H1 (cell line): ENCODE data around the gene TGFA. TPM values are rescaled to one million over a fixed set of nuclear protein-coding genes. Genes with fewer than 3 reads are reported as not detected.

ENCODE experiments used
- CTCF ChIA-PET: fragments of 300-600 bp; sonication (Branson Sonifier 250); formaldehyde crosslinking; loops from one replicate; lab custom pipeline; 2021; ENCODE audit not compliant: partially characterized antibody; lab: Charles Lee
- POLR2A ChIA-PET: fragments of 300-600 bp; sonication (Branson Sonifier 250); formaldehyde crosslinking; loops from one replicate; lab custom pipeline; 2021; ENCODE audit warnings: inconsistent platforms; ENCODE audit not compliant: partially characterized antibody; lab: Charles Lee
- DNase-seq, 2 experiments: peaks; one replicate each; pipeline versions ENCODE4 v3.0.0 to v3.0.0-alpha.2; 2010 to 2022; ENCODE audit warnings: low spot score in 2 of 2, low read depth in 1 of 2, mixed read lengths in 1 of 2
- FAIRE-seq: peaks from 2 replicates; lab custom pipeline; 2011; peaks lifted over from hg19 to GRCh38; lab: Jason Lieb, UNC
- H2AFZ ChIP-seq: 2 replicates; pipeline ENCODE4 v1.8.1; 2012; ENCODE audit warnings: low read length, inconsistent platforms
- H2AK5ac ChIP-seq: 2 replicates; pipeline ENCODE4 v1.6.1; 2013; ENCODE audit warnings: low read depth, low read length
- H2BK120ac ChIP-seq: replicated peaks from 2 replicates; pipeline ENCODE3; 2013; ENCODE audit warnings: low read depth, low read length, inconsistent platforms
- H2BK12ac ChIP-seq: 2 replicates; pipeline ENCODE4 v1.6.1; 2013; ENCODE audit warnings: low read depth, low read length
- H2BK15ac ChIP-seq: 2 replicates; pipeline ENCODE4 v1.6.1; 2013; ENCODE audit warnings: low read length
- H2BK20ac ChIP-seq: 2 replicates; pipeline ENCODE4 v1.6.1; 2013; ENCODE audit warnings: low read length
- H2BK5ac ChIP-seq: 2 replicates; pipeline ENCODE4 v1.6.1; 2013; ENCODE audit warnings: low read depth, low read length
- H3K14ac ChIP-seq: 2 replicates; pipeline ENCODE4 v1.6.1; 2013; ENCODE audit warnings: inconsistent platforms; ENCODE audit not compliant: insufficient read length
- H3K18ac ChIP-seq: 2 replicates; pipeline ENCODE4 v1.6.1; 2013; ENCODE audit warnings: low read length; ENCODE audit errors: extremely low read depth
- H3K23ac ChIP-seq: 2 replicates; pipeline ENCODE4 v1.6.1; 2013; ENCODE audit warnings: inconsistent platforms; ENCODE audit not compliant: insufficient read length
- H3K23me2 ChIP-seq: 2 replicates; pipeline ENCODE4 v1.6.1; 2013; ENCODE audit warnings: low read depth, low read length
- H3K27ac ChIP-seq: 2 replicates; pipeline ENCODE4 v1.6.1; 2011; ENCODE audit warnings: low read depth, low read length, inconsistent platforms
- H3K27me3 ChIP-seq, 4 experiments: replicated peaks in 1 of 4; 1 replicate in 1 of 4; 2 replicates in 3 of 4; pipeline versions ENCODE4 v1.6.1 to v1.8.1; 2011 to 2013; ENCODE audit warnings: low read length in 3 of 4, mild to moderate bottlenecking in 3 of 4, inconsistent platforms in 2 of 4, mixed read lengths in 2 of 4, moderate library complexity in 1 of 4; ENCODE audit not compliant: control insufficient read depth in 3 of 4, insufficient read depth in 3 of 4; ENCODE audit errors: extremely low read depth in 1 of 4
- H3K36me3 ChIP-seq, 4 experiments: 2 replicates each; pipeline versions ENCODE4 v1.6.1 to v1.8.1; 2011 to 2013; ENCODE audit warnings: mild to moderate bottlenecking in 4 of 4, low read length in 3 of 4, moderate library complexity in 2 of 4, control low read depth in 1 of 4, inconsistent platforms in 1 of 4; ENCODE audit not compliant: insufficient read depth in 4 of 4, control insufficient read depth in 2 of 4
- H3K4ac ChIP-seq: replicated peaks from 2 replicates; pipeline ENCODE3; 2013; ENCODE audit warnings: low read length, low read depth, mixed read lengths, inconsistent platforms; ENCODE audit not compliant: insufficient read length
- H3K4me1 ChIP-seq, 4 experiments: replicated peaks in 1 of 4; 1 replicate in 1 of 4; 2 replicates in 3 of 4; pipeline versions ENCODE4 v1.6.1 to v1.8.1; 2011 to 2013; ENCODE audit warnings: low read length in 3 of 4, inconsistent platforms in 2 of 4, mixed read lengths in 1 of 4; ENCODE audit not compliant: insufficient read depth in 4 of 4, control insufficient read depth in 3 of 4
- H3K4me2 ChIP-seq, 2 experiments: 2 replicates each; pipeline versions ENCODE4 v1.6.1 to v1.8.1; 2011 to 2013; ENCODE audit warnings: low read depth in 2 of 2, low read length in 2 of 2, control low read depth in 1 of 2, inconsistent platforms in 1 of 2, mild to moderate bottlenecking in 1 of 2; ENCODE audit not compliant: insufficient read depth in 1 of 2
- H3K4me3 ChIP-seq, 4 experiments: fragments of 200-600, 300-600 bp in 1 of 4; sonication (generic), shearing (Covaris generic), sonication (Bioruptor Twin) in 1 of 4; 2 replicates each; pipeline versions ENCODE4 v1.5.1 to v1.8.1; 2011 to 2016; ENCODE audit warnings: low read length in 4 of 4, low read depth in 3 of 4, control low read depth in 2 of 4, inconsistent platforms in 2 of 4, mild to moderate bottlenecking in 2 of 4, mixed read lengths in 1 of 4, moderate library complexity in 1 of 4; ENCODE audit not compliant: insufficient read depth in 2 of 4; ENCODE audit errors: extremely low read depth in 1 of 4
- H3K56ac ChIP-seq: replicated peaks from 2 replicates; pipeline ENCODE3; 2013; ENCODE audit warnings: low read depth, mild to moderate bottlenecking, mixed read lengths, low read length, inconsistent platforms; ENCODE audit not compliant: insufficient read length
- H3K79me1 ChIP-seq: 2 replicates; pipeline ENCODE4 v1.6.1; 2013; ENCODE audit warnings: low read depth, low read length, control low read depth
- H3K79me2 ChIP-seq, 2 experiments: 2 replicates each; pipeline versions ENCODE4 v1.6.1 to v1.8.1; 2012 to 2013; ENCODE audit warnings: low read length in 2 of 2, mild to moderate bottlenecking in 2 of 2, inconsistent platforms in 1 of 2; ENCODE audit not compliant: insufficient read depth in 2 of 2, control insufficient read depth in 1 of 2
- H3K9ac ChIP-seq, 4 experiments: replicated peaks in 1 of 4; 1 replicate in 1 of 4; 2 replicates in 3 of 4; pipeline versions ENCODE4 v1.6.1 to v1.8.1; 2011 to 2013; ENCODE audit warnings: low read depth in 3 of 4, low read length in 3 of 4, control low read depth in 2 of 4, mild to moderate bottlenecking in 2 of 4, moderate library complexity in 2 of 4, inconsistent platforms in 1 of 4; ENCODE audit errors: extremely low read depth in 1 of 4
- H3K9me3 ChIP-seq, 2 experiments: 2 replicates each; pipeline versions ENCODE4 v1.6.1 to v1.8.1; 2012 to 2013; ENCODE audit warnings: mild to moderate bottlenecking in 2 of 2, moderate library complexity in 2 of 2, control low read depth in 1 of 2, inconsistent platforms in 1 of 2, low read depth in 1 of 2, low read length in 1 of 2, mixed read lengths in 1 of 2; ENCODE audit not compliant: insufficient read depth in 2 of 2
- H4K20me1 ChIP-seq, 2 experiments: replicated peaks in 1 of 2; 2 replicates each; pipeline versions ENCODE3 to v1.8.1; 2011 to 2013; ENCODE audit warnings: inconsistent platforms in 2 of 2, low read length in 2 of 2, mild to moderate bottlenecking in 1 of 2; ENCODE audit not compliant: insufficient read depth in 2 of 2, control insufficient read depth in 1 of 2
- H4K5ac ChIP-seq: 2 replicates; pipeline ENCODE4 v1.6.1; 2013; ENCODE audit warnings: low read length, low read depth, mixed read lengths, inconsistent platforms; ENCODE audit not compliant: insufficient read length
- H4K8ac ChIP-seq: 2 replicates; pipeline ENCODE4 v1.8.0; 2013; ENCODE audit warnings: mild to moderate bottlenecking, moderate library complexity, low read length, inconsistent platforms; ENCODE audit not compliant: insufficient read depth; ENCODE audit errors: extremely low read depth
- H4K91ac ChIP-seq: replicated peaks from 2 replicates; pipeline ENCODE3; 2013; ENCODE audit warnings: low read length, mixed read lengths, inconsistent platforms; ENCODE audit not compliant: insufficient read length
- BCL11A ChIP-seq, 2 experiments: IDR thresholded peaks; one replicate each; pipeline ENCODE4 v1.6.1; 2011; ENCODE audit warnings: low read depth in 2 of 2, low read length in 2 of 2, mild to moderate bottlenecking in 2 of 2
- CBX8 ChIP-seq: fragments of 300-800, 300-1000 bp; sonication (generic); IDR thresholded peaks from 2 replicates; pipeline ENCODE4 v1.7.1; 2016; ENCODE audit warnings: low read depth, low read length, borderline replicate concordance
- CHD1 ChIP-seq: IDR thresholded peaks from 2 replicates; pipeline ENCODE4 v1.6.1; 2012; ENCODE audit warnings: low read depth, low read length, improper control_type of control experiment
- CTCF ChIP-seq, 3 experiments: IDR thresholded peaks; 1 replicate in 2 of 3; 2 replicates in 1 of 3; pipeline versions ENCODE4 v1.5.1 to v1.6.1; 2011; ENCODE audit warnings: low read length in 3 of 3, mild to moderate bottlenecking in 3 of 3, inconsistent platforms in 2 of 3, low read depth in 1 of 3, moderate library complexity in 1 of 3; ENCODE audit not compliant: insufficient read depth in 1 of 3; ENCODE audit errors: control extremely low read depth in 1 of 3
- FOSL1 ChIP-seq: IDR thresholded peaks from 2 replicates; pipeline ENCODE4 v1.6.1; 2011; ENCODE audit warnings: mild to moderate bottlenecking, low read depth, low read length, moderate library complexity; ENCODE audit not compliant: insufficient read depth
- KDM1A ChIP-seq: fragments of 200-600, 300-600 bp; sonication (generic); IDR thresholded peaks from 2 replicates; pipeline ENCODE4 v1.7.1; 2016; ENCODE audit warnings: mild to moderate bottlenecking, low read length, borderline replicate concordance
- KDM5A ChIP-seq: fragments of 200-600 bp; IDR thresholded peaks from 2 replicates; pipeline ENCODE4 v1.7.1; 2012; ENCODE audit warnings: mild to moderate bottlenecking, low read length, inconsistent platforms, mixed read lengths
- POLR2A ChIP-seq, 2 experiments: IDR thresholded peaks; 1 replicate in 1 of 2; 2 replicates in 1 of 2; pipeline ENCODE4 v1.6.1; 2011; ENCODE audit warnings: low read depth in 2 of 2, low read length in 2 of 2, mild to moderate bottlenecking in 2 of 2; ENCODE audit errors: control extremely low read depth in 1 of 2
- SIX5 ChIP-seq: IDR thresholded peaks from 2 replicates; pipeline ENCODE4 v1.6.1; 2011; ENCODE audit warnings: mild to moderate bottlenecking, low read depth, low read length
- SUZ12 ChIP-seq: fragments of 200-600 bp; sonication (generic); IDR thresholded peaks from 2 replicates; pipeline ENCODE4 v1.6.1; 2012; ENCODE audit warnings: mild to moderate bottlenecking, inconsistent platforms, low read length, moderate library complexity, mixed read lengths
- TAF1 ChIP-seq: IDR thresholded peaks from 2 replicates; pipeline ENCODE4 v1.6.1; 2011; ENCODE audit warnings: mild to moderate bottlenecking, low read depth, low read length
- TEAD4 ChIP-seq: IDR thresholded peaks from 2 replicates; pipeline ENCODE4 v1.6.1; 2012; ENCODE audit warnings: low read depth, low read length, inconsistent platforms, mixed read lengths
- USF2 ChIP-seq: IDR thresholded peaks from 2 replicates; pipeline ENCODE4 v1.6.1; 2011; ENCODE audit warnings: low read length, improper control_type of control experiment
- polyA plus RNA-seq, 7 experiments: library from polyadenylated mRNA; depleted of rRNA in 3 of 7; stranded (reverse) in 5 of 7; unstranded in 2 of 7; fragments of >200 nt in 5 of 7; fragments of 200-250 nt in 2 of 7; gene quantifications; 1 replicate in 5 of 7; 2 replicates in 1 of 7; 4 replicates in 1 of 7; pipeline versions ENCODE4 v1.2.1 to v1.2.3, GENCODE V29; 2011 to 2013; ENCODE audit warnings: missing spikeins in 2 of 7, mixed read lengths in 2 of 7
- total RNA-seq: library from RNA; stranded (reverse); fragmentation: NEBNext Ultra II Directional; extraction: Animal tissue kit (Norgen Biotek cat#: 25700); gene quantifications from 2 replicates; pipeline ENCODE4 v1.2.1, GENCODE V29; 2021

TGFA gene
- total and polyA plus RNA-seq, 2 of the 8 experiments (the other 6 are each of a cell fraction or from before 2014, with no cell fraction given): 1.8 to 3.7 TPM

DNA sequence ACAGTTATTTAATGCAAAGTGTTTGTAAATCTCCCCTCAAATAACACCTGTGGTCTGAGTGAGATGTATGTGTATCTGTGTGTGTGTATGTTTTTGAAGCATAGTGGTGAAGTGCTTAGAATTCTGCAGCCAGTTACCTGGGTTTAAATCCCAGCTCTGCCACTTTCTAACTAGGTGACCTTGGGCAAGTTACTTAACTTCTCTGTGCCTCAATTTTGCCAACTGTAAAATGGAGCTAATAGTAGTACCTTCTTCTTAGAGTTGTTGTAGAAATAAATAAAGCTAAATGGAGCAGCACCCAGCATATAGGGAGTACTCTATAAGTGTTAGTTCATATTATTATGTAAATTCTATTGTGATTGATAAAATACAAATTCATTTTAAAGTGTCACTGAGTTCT lies 48.9 kb downstream of the TGFA start:
- Histone ChIP-seq H3K79me1 (no peaks in the 10 kb centered on the region), H4K91ac (no peak overlapping the region), H2BK12ac (no peak overlapping the region), H3K23me2 (no peaks in the 10 kb centered on the region), H3K18ac (no peak overlapping the region), H2BK5ac (no peak overlapping the region), H3K79me2 (no peaks in the 10 kb centered on the region), H2AFZ (no peak overlapping the region), H2BK15ac (no peak overlapping the region), H3K27ac (no peak overlapping the region), H3K27me3 (no peaks in the 10 kb centered on the region), H3K36me3 (no peaks in the 10 kb centered on the region), H3K23ac (no peak overlapping the region), H3K9me3 (no peaks in the 10 kb centered on the region), H3K9ac (no peak overlapping the region), H2BK20ac (no peak overlapping the region), H4K8ac (no peak overlapping the region), H4K5ac (no peak overlapping the region), H3K4me3 (no peak overlapping the region), H4K20me1 (no peaks in the 10 kb centered on the region), H3K56ac (no peak overlapping the region), H3K4me2 (no peak overlapping the region), H3K14ac (no peak overlapping the region), H3K4me1 (peaks cover 0 to 13% (median 7%) of the 10 kb centered on the region in 4 experiments; a peak in 4 of 7 replicates), H2AK5ac (no peak overlapping the region), H2BK120ac (no peak overlapping the region), H3K4ac (no peak overlapping the region)
- POLR2A ChIA-PET: no interaction called here
- CTCF ChIA-PET: interaction anchor here (0.5 to 1.7 kb wide), 5 partner anchors 10 to 616 kb away, joined by 3 to 5 read pairs (median 3); partner anchors contain the start of gene FAM136A
- FAIRE-seq: no peak
- peak in 1 of 2 experiments; percentile 2 for DNase-seq
- TF ChIP-seq CBX8 (no peak), SIX5 (no peak), SUZ12 (no peak), KDM1A (no peak), BCL11A (IDR thresholded peaks at IDR 0.05; ENCODE audit: low read depth in 2 of 2, low read length in 2 of 2) (no peak), CHD1 (no peak), USF2 (no peak), KDM5A (no peak), FOSL1 (no peak), TAF1 (no peak), TEAD4 (no peak), POLR2A (IDR thresholded peaks at IDR 0.05; ENCODE audit: control extremely low read depth in 1 of 2, low read depth in 2 of 2, low read length in 2 of 2) (no peak), CTCF (IDR thresholded peaks at IDR 0.05; ENCODE audit: control extremely low read depth in 1 of 3, insufficient read depth in 1 of 3, low read depth in 1 of 3, low read length in 3 of 3) (no peak)
